ENCODE data around the gene RPL39.
A peak's percentile ranks its signal among the peaks of the same experiment; 100 is the strongest.
"Not testable (repeated sequence)": the region's sequence is repeated elsewhere in the genome, so short reads cannot be mapped to it uniquely, and the experiment has no call there.

Gene RPL39

DNA sequence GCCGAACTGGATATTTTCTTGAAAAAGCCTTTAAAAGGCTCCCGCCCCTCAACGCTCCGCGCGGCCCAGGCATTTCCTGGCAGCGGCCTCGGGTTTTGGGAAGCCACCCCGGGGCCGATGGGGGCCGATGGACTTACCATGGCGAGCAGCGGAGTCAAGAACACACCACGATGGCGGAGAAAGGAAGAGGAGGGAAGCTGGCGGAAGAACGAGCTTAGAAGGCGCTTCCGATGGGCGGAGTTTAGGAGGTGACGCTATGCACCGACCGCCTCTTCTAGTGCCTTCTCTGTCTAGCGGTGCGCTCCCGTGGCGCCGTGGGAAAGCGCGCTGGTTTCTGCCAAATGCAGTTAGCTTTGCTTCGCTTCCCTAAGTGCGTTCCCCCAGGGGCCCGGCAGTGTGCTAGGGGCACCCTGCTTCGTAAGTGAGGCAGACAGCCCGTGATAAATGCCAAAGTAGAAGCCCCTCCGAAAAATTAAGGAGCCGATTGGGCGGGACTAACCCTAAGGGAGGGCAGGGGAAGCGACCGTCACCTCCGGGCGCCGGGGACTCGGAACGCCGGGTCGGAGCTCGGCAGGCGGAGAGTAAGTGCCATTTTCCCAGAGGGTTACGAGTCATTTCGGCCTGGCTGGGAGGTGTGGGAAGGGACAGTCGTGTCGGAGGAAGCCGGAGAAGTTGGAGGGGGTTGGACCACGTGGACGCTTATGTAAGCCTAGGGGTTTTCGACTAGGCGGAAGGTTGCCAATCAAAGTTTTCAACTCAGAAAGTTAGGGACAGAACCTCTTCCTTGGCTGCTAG, at the start of gene RPL39:
Gene RPL39, minus strand, starts transcription at position 194 of the 795 bp plus-strand sequence. Its CDS starts 54 bp downstream, at position 140.
- peak; percentile 62 for DNase-seq (ENCODE audit: low read depth)

DNA sequence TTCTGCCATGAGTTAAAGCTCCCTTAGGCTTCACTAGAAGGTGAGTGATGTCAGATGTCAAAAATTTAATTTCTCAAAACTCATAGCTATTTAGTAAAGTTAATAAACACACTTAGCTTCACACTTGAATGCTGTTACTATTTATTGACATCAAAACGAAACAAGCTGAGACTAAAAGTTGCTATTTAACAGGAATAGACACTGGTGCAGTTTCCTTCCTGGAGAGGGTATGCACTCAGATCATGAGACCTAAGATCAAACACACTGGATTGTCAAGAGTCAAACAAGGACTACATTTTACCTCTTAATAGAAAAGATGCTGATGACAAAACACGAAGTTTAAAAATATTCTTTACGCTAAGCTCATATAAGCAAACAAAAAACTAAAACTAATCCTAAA, 42.5 kb upstream of the RPL39 start:
- DNase-seq (ENCODE audit: low read depth), result no peak

DNA sequence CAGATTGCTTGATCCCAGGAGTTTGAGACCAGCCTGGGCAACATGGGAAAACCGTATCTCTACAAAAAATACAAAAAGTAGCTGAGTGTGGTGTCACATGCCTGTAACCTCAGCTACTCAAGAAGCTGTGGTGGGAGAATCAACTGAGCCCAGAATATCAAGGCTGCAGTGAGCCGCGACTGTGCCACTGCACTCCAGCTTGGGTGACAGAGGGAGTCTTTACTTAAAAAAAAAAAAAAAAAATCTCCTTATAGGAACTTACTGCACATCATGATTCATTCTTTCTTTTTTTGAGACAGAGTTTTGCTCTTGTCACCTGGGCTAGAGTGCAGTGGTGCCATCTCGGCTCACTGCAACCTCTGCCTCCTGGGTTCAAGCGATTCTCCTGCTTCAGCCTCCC, 37.0 kb upstream of the RPL39 start:
- no peak for DNase-seq (ENCODE audit: low read depth)

DNA sequence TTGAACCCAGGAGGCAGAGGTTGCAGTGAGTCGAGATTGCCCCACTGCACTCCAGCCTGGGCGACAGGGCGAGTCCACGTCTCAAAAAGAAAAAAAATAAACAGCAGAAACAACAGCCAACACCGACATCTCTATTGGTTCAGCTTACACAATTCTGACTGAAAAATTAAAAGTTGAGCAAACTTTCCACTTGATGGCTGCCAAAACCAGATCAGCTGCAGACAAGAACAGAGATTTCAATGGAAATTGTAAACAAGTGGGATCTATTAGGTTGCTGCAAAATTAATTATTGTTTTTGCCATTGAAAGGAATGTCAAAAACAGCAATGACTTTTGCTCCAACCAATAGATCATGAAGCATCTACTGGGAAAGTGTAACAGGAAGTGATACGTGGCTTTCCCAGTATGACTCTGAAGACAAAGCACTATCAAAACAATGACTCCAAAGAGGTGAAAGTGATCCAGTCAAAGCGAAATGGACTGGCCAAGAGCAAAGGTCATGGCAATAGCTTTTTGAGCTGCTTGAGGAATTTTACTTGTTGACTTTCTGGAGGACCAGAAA, 35.0 kb upstream of the RPL39 start:
- DNase-seq (ENCODE audit: low read depth), result no peak

DNA sequence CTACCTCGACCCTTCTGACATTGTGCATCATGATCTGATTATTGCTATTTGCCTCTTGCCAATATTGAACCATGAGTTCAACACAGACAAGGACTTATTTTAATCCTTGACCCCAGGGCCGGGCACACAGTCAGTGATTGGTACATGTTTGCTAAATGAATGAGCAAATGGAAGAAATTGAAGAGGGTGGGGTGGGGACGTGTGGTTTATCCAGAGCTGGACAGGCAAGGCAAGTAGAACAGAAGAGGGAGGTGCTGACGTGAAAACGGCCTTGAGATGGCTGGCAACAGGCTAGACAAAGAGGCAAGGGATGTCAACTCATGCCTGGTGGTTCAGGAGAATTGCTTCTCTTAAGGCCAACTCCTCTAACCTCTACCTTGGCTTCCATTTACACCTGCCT, 32.8 kb upstream of the RPL39 start:
- not testable (repeated sequence) for DNase-seq (ENCODE audit: low read depth)

DNA sequence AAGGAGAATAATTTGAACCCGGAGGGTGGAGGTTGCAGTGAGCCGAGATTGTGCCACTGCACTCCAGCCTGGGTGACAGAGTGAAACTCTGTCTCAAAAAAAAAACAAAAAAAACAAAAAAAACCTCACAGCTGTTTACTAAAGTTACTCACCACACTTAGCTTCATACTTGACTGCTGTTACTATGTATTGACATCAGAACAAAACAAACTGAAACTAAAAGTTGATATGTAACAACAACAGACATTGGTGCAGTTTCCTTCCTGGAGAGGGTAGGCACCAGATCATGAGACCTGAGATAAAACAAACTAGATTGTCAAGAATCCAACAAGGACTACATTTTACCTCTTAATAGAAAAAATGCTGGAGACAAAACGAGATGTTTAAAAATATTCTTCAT, 30.3 kb upstream of the RPL39 start:
- not testable (repeated sequence) for DNase-seq (ENCODE audit: low read depth)

DNA sequence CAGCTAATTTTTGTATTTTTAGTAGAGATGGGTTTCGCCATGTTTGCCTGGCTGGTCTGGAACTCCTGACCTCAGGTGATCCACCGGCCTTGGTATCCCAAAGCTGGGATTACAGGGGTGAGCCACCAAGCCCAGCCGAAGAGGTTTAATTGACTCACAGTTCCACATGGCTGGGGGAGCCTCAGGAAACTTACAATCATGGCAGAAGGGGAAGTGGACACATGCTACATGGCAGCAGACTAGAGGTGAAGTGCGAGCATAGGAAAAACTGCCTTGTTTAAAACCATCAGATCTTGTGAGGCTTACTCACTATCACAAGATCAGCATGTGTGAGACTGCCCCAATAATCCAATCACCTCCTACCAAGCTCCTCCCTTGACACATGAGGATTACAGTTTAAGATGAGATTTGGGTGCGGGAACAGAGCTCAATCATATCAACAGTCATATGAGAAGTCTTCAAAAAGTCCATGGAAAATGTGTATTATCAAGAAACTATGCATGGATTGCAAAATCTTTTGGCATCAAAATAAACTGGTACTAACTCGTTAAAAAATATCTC, 25.8 kb upstream of the RPL39 start:
- DNase-seq (ENCODE audit: low read depth), result no peak

DNA sequence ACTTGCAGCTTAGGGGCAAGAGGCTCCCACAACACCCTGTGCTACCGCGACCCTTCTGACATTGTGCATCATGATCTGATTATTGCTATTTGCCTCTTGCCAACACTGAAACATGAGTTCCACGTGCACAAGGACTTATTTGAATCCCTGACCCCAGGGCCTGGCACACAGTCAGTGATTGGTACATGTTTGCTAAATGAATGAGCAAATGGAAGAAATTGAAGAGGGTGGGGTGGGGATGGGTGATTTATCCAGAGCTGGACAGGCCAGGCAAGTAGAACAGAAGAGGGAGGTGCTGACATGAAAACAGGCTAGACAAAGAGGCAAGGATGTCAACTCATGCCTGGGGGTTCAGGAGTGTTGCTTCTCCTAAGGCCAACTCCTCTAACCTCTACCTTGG, 24.9 kb upstream of the RPL39 start:
- no peak for DNase-seq (ENCODE audit: low read depth)

DNA sequence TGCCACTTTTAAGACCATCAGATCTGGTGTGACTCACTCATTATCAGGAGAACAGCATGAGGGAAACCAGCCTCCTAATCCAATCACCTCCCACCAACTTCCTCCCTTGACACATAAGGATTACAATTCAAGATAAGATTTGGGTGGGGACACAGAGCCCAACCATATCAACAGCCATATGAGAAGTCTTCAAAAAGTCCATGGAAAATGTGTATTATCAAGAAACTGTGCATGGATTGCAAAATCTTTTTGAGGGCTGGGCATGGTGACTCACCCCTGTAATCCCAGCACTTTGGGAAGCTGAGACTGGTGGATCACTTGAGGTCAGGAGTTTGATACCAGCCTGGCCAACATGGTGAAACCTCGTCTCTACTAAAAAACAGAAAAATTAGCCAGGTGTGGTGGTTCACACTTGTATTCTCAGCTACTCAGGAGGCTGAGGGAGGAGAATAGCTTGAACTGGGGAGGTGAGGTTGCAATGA, 17.8 kb upstream of the RPL39 start:
- DNase-seq (ENCODE audit: low read depth), result no peak

DNA sequence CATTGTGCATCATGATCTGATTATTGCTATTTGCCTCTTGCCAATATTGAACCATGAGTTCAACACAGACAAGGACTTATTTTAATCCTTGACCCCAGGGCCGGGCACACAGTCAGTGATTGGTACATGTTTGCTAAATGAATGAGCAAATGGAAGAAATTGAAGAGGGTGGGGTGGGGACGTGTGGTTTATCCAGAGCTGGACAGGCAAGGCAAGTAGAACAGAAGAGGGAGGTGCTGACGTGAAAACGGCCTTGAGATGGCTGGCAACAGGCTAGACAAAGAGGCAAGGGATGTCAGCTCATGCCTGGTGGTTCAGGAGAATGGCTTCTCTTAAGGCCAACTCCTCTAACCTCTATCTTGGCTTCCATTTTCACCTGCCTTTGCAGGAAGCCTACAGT, 17.0 kb upstream of the RPL39 start:
- not testable (repeated sequence) for DNase-seq (ENCODE audit: low read depth)

DNA sequence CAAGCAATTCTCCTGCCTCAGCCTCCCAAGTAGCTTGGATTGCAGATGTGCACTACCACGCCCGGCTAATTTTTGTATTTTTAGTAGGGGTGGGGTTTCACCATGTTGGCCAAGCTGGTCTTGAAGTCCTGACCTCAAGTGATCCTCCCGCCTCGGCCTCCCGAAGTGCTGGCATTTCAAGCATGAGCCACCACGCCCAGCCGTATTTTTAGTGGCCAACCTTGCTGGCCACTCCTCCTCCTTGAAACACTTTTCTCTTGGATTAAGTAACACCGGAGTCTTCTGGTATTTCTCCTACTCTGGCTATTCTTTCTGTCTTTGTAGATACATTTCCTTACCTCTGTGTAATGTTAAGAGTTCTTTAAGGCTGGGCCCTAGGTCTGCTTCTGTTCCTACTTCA, 11.1 kb upstream of the RPL39 start:
- no peak for DNase-seq (ENCODE audit: low read depth)

DNA sequence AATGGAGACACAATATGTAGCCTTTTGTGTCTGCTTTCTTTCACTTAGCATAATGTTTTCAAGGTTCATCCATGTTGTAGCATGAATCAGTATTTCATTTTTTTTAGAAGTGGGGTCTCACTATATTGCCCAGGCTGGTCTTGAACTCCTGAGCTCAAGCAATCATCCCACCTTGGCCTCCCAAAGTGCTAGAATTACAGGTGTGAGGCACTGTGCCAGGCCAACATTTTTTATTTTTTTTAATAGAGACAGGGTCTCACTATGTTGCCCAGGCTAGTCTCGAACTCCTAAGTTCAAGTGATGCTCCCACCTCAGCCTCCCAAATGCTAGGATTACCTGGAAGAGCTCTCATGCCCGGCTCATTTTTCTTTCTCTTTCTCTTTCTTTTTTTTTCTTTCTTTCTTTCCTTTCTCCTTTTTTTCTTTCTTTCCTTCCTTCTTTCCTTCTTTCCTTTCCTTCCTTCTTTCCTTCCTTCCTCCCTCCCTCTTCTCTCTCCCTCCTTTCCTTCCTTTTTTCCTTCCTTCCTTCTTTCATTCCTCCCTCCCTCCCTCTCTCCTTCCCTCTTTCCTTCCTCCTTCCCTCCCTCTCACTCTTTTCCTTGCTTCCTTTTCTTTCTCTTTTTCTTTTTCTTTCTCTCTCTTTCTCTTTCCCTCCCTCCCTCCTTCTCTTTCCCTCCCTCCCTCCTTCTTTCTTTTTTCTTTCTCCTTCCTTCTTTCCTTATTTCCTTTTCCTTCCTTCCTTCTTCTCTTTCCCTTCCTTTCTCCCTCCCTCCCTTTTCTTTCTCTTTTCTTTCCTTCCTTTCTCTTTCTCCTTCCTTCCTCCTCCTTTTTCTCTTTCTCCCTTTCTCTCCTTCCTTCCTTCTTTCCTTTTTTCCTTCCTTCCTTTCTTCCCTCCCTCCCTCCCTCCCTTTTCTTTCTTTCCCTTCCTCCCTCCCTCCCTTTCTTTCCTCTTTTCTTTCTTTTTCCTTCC, 10.1 kb upstream of the RPL39 start:
- DNase-seq (ENCODE audit: low read depth), result no peak

DNA sequence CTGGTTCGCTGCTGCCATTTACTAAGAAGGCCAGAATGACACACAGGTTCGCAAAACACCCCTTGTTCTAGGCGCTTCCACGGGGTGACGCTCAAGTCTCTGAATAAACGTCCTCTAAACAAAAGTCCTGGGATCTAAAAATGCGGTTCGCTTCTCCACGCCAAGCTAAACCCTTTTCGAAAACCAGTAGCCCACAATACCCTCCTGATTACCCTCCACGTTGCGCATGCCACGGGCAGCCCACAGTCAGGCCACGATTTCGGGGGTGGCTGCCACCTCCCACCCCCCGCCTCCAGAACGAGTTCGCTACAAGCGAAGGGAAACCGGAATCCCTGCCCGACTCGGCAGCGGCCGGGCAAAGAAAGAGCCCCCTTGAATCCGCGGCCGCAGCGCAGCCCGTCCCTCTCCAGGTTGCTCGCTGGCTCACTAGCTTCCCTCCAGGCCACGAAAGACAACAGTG, 423 bp downstream of the RPL39 start:
- no peak for DNase-seq (ENCODE audit: low read depth)

DNA sequence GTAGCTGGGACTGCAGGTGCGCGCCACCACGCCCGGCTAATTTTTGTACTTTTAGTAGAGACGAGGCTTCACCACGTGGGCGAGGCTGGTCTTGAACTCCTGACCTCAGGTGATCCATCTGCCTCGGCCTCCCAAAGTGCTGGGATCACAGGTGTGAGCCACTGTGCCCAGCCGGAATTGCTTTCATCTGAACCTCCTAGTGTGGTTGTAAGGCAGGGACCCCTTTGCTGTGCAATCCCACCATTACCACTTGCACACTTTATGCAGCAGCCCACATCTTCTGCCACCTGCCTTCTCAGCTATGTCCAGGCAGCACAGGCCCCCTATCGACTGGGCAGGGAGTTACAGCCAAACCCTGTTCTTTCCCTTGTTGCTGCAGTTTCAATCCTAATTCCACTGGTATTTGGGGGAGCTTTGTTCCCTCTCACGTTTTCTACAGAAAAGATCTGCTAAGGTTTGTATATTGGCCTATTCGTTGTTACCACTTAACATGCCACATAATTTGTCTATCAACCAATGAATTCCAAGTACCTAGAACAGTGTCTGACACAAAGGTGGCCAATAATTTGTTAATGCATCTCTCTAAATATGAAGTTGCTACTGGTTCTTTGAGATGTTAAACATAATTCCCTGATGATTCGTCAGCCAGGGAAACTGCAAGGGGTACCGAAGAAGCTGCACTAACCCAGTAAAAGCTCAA, 6.5 kb downstream of the RPL39 start:
- no peak for DNase-seq (ENCODE audit: low read depth)

DNA sequence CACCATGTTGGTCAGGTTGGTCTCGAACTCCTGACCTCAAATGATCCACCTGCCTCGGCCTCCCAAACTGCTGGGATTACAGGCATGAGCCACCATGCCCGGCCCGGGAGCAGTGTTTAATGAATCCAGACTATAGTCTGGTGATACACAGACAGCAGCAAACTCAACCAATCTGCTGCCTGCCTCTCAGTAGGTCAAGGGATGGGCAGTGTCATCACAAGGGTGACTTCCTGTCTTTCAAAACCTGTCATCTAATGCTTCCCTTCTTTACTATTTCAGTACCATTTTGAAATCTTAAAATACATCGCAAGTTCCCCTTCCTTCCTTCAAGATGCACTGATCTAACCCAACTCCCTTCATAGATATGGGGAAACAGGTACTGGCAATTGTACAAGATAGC, 8.4 kb downstream of the RPL39 start:
- no peak for DNase-seq (ENCODE audit: low read depth)

DNA sequence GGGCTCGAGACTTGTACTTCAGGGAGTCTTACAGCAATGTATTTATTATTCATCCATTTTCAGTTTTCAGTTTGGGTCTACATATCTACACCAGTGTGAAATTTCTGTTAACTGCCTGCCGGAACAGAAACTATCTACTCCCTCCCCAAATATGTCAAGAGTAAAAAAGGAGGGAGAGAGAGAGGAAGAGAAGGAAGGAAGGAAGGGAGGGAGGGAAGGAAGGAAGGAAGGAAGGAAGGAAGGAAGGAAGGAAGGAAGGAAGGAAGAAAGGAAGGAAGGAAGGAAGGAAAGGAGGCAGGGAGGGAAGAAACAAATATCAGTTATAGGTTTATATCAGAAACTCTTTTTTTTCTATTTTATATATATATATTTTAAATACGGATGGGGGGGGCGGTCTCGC, 12.6 kb downstream of the RPL39 start:
- no peak for DNase-seq (ENCODE audit: low read depth)

DNA sequence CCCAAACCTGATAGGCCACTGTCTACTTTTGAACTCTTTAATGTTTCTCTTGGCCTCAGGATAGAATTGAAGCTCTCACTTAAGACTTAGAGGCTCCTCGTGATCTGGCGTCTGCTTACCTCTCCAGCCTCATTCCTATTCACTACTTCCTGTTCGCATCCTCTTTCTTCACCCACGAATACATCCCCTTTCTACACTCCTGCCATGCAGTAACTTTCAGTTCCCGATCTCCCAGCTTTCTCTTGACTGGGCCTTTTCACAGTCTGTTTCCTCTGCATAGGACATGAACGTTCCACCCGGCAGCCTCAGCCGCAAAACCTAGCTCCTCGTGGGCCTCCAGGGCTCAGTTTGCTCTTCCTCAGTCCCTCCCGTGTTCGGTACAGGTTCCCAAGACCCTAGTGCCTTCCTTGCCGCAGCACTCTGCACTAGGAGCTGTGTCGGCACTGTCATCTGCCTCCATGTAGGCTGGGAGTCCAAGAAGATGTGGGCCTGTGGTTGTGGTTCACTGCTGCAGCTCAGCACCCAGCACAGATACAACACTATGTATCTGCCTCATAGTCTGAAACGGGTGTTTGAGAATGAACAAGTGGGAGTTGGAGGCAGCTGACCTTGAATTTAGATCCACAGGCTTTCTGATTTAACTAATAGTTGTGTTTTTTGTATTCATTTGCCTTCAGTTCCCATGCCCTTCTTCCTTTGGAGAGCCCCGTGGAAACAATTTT, 15.8 kb downstream of the RPL39 start:
- DNase-seq (ENCODE audit: low read depth), result no peak

DNA sequence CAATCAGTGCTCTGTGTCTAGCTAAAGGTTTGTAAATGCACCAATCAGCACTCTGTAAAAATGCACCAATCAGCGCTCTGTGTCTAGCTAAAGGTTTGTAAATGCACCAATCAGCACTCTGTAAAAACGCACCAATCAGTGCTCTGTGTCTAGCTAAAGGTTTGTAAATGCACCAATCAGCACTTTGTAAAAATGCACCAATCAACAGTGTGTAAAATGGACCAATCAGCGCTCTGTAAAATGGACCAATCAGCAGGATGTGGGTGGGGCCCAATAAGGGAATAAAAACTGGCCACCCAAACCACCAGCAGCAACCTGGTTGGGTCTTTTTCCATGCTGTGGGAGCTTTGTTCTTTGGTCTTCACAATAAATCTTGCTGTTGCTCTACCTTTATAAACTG, 22.0 kb downstream of the RPL39 start:
- DNase-seq (ENCODE audit: low read depth), result not testable (repeated sequence)

DNA sequence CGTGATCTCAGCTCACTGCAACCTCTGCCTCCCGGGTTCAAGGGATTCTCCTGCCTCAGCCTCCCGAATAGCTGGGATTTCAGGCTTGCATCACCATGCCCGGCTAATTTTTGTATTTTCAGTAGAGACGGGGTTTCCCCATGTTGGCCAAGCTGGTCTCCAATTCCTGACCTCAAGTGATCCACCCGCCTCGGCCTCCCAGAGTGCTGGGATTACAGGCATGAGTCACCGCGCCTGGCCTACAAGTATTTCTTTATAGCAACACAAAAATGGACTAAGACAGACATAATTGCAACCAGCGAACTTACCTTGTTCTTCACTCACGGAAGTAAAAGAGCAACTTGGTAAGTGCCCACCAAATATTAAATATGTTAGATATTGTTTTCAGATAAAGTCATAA, 23.0 kb downstream of the RPL39 start:
- DNase-seq (ENCODE audit: low read depth), result not testable (repeated sequence)

DNA sequence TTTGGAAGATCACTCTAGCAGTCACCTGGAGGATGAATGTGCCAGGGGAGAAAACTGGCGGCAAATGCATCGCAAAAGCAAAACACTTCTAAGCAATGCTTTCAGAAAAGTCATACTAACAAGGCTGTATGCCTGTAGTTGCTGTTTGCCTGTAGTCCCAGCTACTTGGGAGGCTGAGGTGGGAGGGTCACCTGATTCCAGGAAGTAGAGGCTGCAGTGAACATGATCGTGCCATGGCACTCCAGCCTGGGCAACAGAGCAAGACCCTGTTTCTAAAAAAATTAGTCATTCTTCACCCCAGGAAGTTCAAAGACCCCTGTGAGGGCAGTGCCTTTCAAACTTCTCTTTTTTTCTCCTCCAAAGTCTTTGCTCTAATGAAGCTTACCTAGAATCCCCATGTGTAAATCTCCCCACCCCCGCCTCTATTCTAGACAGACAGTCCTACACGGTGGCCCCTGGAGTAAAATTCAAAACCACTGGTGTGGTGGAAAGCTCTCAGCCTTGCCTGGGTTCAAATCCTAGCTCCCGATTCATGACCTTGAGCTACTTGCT, 27.5 kb downstream of the RPL39 start:
- DNase-seq (ENCODE audit: low read depth), result no peak

DNA sequence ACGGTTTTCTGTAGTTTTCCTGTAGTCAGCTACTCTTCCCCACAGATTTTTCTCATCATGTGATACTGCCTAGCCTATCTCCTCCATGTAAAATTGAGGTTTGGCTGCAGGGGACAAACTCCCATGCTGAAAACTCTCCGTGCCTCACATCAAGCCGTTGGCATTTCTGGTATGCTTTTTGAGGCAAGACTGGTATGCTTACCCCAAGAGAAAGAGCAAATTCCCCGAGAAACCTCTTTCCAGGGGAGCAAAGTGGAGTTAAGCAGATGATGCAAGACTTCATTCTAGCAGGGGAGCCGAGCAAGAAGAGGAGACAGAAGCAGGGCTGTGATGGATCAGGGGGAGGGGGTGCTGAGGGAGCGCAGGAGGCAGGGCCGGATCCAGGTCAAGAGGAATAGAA, 28.2 kb downstream of the RPL39 start:
- no peak for DNase-seq (ENCODE audit: low read depth)

Data from activated T-helper 1 cell treated with Interleukin-2 at 50 U/mL for 16 hours (primary cell).